Smooth muscle cell (in vitro differentiated cells): ENCODE results near the gene HMGCL. TPM values are rescaled to one million over a fixed set of nuclear protein-coding genes. Genes with fewer than 3 reads are reported as not detected.

Experiments
- DNase-seq: peaks from one replicate; lab custom pipeline; 2025; ENCODE audit not compliant: unreplicated experiment; lab: John Stamatoyannopoulos, UW
- H2AFZ ChIP-seq: fragments of 200-600 bp; sonication (generic); 2 replicates; pipeline ENCODE4 v1.6.0; 2016; ENCODE audit warnings: antibody characterized with exemption, low read depth, mild to moderate bottlenecking
- H3F3A ChIP-seq: fragments of 200-600 bp; sonication (generic); 2 replicates; pipeline ENCODE4 v1.6.0; 2017; ENCODE audit warnings: antibody characterized with exemption, low read depth
- H3K27ac ChIP-seq: fragments of 200-600 bp; sonication (generic); 2 replicates; pipeline ENCODE4 v1.5.1; 2016; ENCODE audit warnings: low read depth, mild to moderate bottlenecking
- H3K27me3 ChIP-seq: fragments of 200-600 bp; sonication (generic); 2 replicates; pipeline ENCODE4 v1.6.1; 2016; ENCODE audit warnings: low read depth, mild to moderate bottlenecking
- H3K36me3 ChIP-seq: fragments of 200-600 bp; sonication (generic); 2 replicates; pipeline ENCODE4 v1.5.1; 2016; ENCODE audit warnings: low read depth
- H3K4me1 ChIP-seq: fragments of 200-600 bp; sonication (generic); 2 replicates; pipeline ENCODE4 v1.5.1; 2016; ENCODE audit warnings: low read depth
- H3K4me2 ChIP-seq: fragments of 200-600 bp; sonication (generic); 2 replicates; pipeline ENCODE4 v1.6.0; 2016; ENCODE audit warnings: mild to moderate bottlenecking
- H3K4me3 ChIP-seq: fragments of 200-600 bp; sonication (generic); 2 replicates; pipeline ENCODE4 v1.5.1; 2016; ENCODE audit warnings: mild to moderate bottlenecking
- H3K79me2 ChIP-seq: fragments of 200-600 bp; sonication (generic); 2 replicates; pipeline ENCODE4 v1.6.0; 2016; ENCODE audit warnings: low read depth, mild to moderate bottlenecking
- H3K9ac ChIP-seq: fragments of 200-600 bp; sonication (generic); 2 replicates; pipeline ENCODE4 v1.6.0; 2016; ENCODE audit warnings: low read depth
- H3K9me3 ChIP-seq: fragments of 200-600 bp; sonication (generic); replicated peaks from 2 replicates; pipeline ENCODE4 v1.5.1; 2016; ENCODE audit warnings: low read depth
- H4K20me1 ChIP-seq: fragments of 200-600 bp; sonication (generic); 2 replicates; pipeline ENCODE4 v1.6.0; 2016; ENCODE audit warnings: low read depth
- CTCF ChIP-seq: fragments of 200-600 bp; sonication (generic); IDR thresholded peaks from 2 replicates; pipeline ENCODE4 v1.5.1; 2017; ENCODE audit warnings: borderline replicate concordance, mild to moderate bottlenecking, antibody characterized with exemption; ENCODE audit not compliant: insufficient read depth, poor library complexity, severe bottlenecking
- WGBS: methylation state at CpG from one replicate; pipeline ENCODE4 v1.1.7; 2016; ENCODE audit warnings: low lambda C conversion rate; 5-methylcytosine and 5-hydroxymethylcytosine counted together
- polyA plus RNA-seq: library from polyadenylated mRNA; unstranded; fragments of >200 nt; fragmentation: Nextera tagmentation; extraction: Ambion mirVana; gene quantifications from 2 replicates; pipeline ENCODE4 v1.2.1, GENCODE V29; 2016
- total RNA-seq: library from RNA; depleted of rRNA; stranded (reverse); fragments of >200 nt; gene quantifications from 2 replicates; pipeline ENCODE4 v1.2.3, GENCODE V29; 2014

HMGCL gene
- total and polyA plus RNA-seq, 2 experiments from 2014 or later: 43.0 to 51.2 TPM

DNA sequence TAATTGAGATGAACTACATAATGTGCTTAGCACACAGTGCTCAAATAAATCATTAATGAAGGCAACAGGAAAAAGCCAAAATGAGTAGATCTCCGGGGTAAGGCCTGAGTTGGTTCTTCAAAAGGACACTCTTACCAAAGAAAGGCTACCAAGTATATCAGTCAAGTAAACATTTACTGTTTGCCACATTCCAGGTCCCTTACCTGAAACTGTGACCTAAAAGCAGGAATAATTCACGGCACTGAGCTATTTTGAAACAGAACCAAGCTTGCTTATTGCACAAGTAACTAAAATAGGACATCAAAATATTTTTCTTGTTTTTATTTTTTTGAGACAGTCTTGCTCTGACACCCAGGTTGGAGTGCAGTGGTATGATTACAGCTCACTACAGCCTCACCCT, 49.0 kb downstream of the HMGCL start:
- Histone ChIP-seq H3K9me3 (no peaks in the 10 kb centered on the region), H3K4me2 (no peak overlapping the region), H3K9ac (no peak overlapping the region), H3K36me3 (no peaks in the 10 kb centered on the region), H3K27me3 (no peaks in the 10 kb centered on the region), H3K27ac (no peak overlapping the region), H2AFZ (no peak overlapping the region), H4K20me1 (peaks cover 28% of the 10 kb centered on the region), H3K4me3 (no peak overlapping the region), H3K4me1 (peaks cover 15% of the 10 kb centered on the region), H3K79me2 (peaks cover 33% of the 10 kb centered on the region), H3F3A (no peaks in the 10 kb centered on the region)
- 99% methylated on average over 2 of the region's 2 CpGs for WGBS
- DNase-seq: no peak
- TF ChIP-seq CTCF: no peak

DNA sequence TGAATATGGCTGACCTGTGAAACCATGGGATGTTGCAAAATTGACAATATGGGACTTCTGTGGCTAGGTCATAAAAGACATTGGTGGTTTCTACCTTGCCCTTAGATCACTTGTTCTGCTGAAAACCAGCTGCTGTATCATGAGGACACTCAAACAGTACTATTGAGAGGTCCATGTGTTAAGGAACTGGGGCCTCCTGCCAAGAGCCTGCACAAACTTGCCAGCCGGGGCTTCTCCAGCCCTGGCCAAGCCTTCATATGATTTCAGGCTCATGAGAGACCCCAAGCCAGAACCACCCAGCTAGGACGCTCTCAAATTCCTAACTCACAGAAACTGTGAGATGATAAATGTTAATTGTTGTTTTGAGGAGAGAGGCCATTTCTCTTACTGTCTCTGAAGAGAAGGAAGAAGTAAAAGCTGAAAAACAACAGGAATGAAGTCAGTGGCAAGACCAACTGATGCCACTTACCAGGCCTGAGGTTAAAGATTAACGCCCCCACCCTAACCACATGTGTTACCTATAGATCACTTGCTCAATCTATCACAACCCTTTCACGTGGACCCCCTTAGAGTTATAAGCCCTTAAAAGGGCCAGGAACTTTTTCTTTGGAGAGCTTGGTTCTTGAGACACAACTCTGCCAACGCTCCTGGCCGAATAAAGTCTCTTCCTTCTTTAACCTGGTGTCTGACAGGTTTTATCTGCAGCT, 50.9 kb downstream of the HMGCL start:
- no peak for DNase-seq
- 94% methylated on average over 6 of the region's 6 CpGs for WGBS
- peaks cover 20% of the 10 kb centered on the region for H3K79me2 ChIP-seq
- H3K36me3 ChIP-seq: no peaks in the 10 kb centered on the region
- peaks cover 5% of the 10 kb centered on the region for H3K4me1 ChIP-seq
- no peak overlapping the region for H3K4me2 ChIP-seq
- H4K20me1 ChIP-seq: peaks cover 16% of the 10 kb centered on the region
- H3K4me3 ChIP-seq: no peak overlapping the region
- no peak overlapping the region for H2AFZ ChIP-seq
- H3K27me3 ChIP-seq: no peaks in the 10 kb centered on the region
- H3K9me3 ChIP-seq: no peaks in the 10 kb centered on the region
- no peak overlapping the region for H3K9ac ChIP-seq
- H3F3A ChIP-seq: no peaks in the 10 kb centered on the region
- no peak overlapping the region for H3K27ac ChIP-seq
- no peak for TF ChIP-seq CTCF

- no peak for DNase-seq
- WGBS: 87% methylated on average over 10 of the region's 10 CpGs
- peaks cover 9% of the 10 kb centered on the region for H4K20me1 ChIP-seq
- no peaks in the 10 kb centered on the region for H3F3A ChIP-seq
- no peaks in the 10 kb centered on the region for H3K27me3 ChIP-seq
- H3K36me3 ChIP-seq: no peaks in the 10 kb centered on the region
- H3K9ac ChIP-seq: no peak overlapping the region
- no peak overlapping the region for H3K4me2 ChIP-seq
- H3K4me3 ChIP-seq: no peak overlapping the region
- peak; percentile 3 for TF ChIP-seq CTCF
- no peaks in the 10 kb centered on the region for H3K9me3 ChIP-seq
- H3K4me1 ChIP-seq: no peaks in the 10 kb centered on the region
- H3K79me2 ChIP-seq: peaks cover 9% of the 10 kb centered on the region
- H2AFZ ChIP-seq: no peak overlapping the region
- no peak overlapping the region for H3K27ac ChIP-seq
Measured at GRCh38 chr1:23772854-23773242, 52.4 kb downstream of the HMGCL start.
